ENCODE measurements around the gene DOCK9.

DNA sequence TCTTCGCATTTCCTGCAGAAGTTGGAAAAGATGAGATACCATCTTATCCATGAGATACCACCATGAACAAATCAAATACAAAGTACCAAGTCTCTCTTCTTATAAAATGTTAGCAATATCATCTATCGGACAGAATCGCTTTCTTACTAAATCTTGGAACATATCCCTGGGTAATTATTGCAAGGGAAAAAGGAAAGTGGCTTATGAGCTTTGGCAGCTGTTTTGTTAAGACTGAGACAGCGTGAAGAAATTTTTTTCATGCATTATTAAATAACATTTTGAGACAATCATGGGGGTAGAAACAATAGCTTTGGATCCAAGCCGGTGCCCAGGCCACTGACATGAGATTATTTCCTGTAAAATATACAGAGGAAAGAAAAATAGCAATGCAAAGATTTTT lies 84.5 kb downstream of the DOCK9 start:
- TF ChIP-seq CTCF (IDR thresholded peaks at IDR 0.05) (no peak), EP300 (IDR thresholded peaks at IDR 0.05) (no peak)

All from esophagus muscularis mucosa (tissue), 3 donors.